Neutrophil (primary cell): ENCODE measurements around the gene GATAD2B.

Source experiments
- H3K27ac ChIP-seq: fragments of 200-600 bp; sonication (generic); 2 replicates; pipeline ENCODE4 v1.5.1; 2016; ENCODE audit warnings: mild to moderate bottlenecking, moderate library complexity
- H3K27me3 ChIP-seq: fragments of 200-600 bp; sonication (generic); 2 replicates; pipeline ENCODE4 v1.6.0; 2016; ENCODE audit warnings: mild to moderate bottlenecking
- H3K36me3 ChIP-seq: fragments of 200-600 bp; sonication (generic); 2 replicates; pipeline ENCODE4 v1.5.1; 2017
- H3K4me1 ChIP-seq, 2 experiments: fragments of 200-600 bp in 1 of 2; sonication (generic) in 1 of 2; 1 replicate in 1 of 2; 2 replicates in 1 of 2; pipeline versions ENCODE4 v1.5.1 to v1.6.1; 2013 to 2016; ENCODE audit warnings: low read depth in 1 of 2, low read length in 1 of 2, mild to moderate bottlenecking in 1 of 2, moderate library complexity in 1 of 2; ENCODE audit not compliant: control insufficient read depth in 1 of 2, insufficient read depth in 1 of 2
- H3K4me3 ChIP-seq, 2 experiments: fragments of 200-600 bp in 1 of 2; sonication (generic) in 1 of 2; 1 replicate in 1 of 2; 2 replicates in 1 of 2; pipeline ENCODE4 v1.5.1; 2013 to 2016; ENCODE audit warnings: low read depth in 1 of 2, low read length in 1 of 2, mild to moderate bottlenecking in 1 of 2, moderate library complexity in 1 of 2
- H3K9me3 ChIP-seq: fragments of 200-600 bp; sonication (generic); 2 replicates; pipeline ENCODE4 v1.5.1; 2016
- CTCF ChIP-seq: fragments of 200-600 bp; sonication (generic); IDR thresholded peaks from 2 replicates; pipeline ENCODE4 v1.5.1; 2016; ENCODE audit warnings: antibody characterized with exemption

GATAD2B gene

DNA sequence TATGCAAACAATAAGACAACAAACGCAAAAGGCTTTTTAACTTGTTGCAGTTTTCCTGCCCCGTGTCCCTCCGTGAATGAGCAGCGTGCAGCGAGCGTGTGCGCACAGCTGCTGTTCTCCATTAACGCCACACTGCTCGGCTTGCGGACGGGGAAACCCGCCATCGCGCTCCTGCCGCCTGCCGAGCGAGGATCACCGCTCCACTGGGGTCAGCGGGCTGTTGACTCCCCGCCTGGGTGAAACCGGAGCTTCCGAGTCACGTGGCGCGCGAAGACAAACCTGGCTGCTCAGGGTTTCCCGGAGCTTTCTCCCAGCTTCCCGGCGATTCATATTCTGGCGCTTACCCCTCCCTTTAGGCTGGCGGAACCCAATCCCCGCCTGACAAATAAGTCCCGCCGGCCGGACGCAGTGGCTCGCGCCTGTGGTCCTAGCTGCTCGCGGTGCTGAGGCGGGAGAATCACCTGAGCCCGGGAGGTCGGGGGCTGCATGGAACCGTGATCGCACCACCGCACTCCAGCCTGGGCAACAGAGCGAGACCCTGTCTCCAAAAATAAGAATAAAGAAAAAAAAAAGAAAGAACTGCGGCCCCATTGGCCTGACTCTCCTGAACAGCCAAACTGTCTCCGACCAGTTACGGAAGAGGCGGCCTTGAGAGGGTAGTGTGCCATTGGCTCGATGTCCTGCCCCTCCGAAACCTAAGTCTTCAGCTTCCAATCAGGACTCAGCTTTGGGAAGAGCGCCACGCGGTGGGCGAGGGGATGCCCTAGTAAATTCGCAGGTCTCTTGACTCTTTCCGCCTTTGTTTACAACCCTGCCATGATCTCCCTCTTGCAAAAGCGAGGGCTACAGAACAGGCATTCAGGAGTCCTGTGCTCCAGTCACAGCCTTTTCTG is 44.6 kb upstream of the GATAD2B start, which contains the start of gene CREB3L4:
CREB3L4 (plus strand) TSS at position 796 of the 893 bp plus-strand sequence. CDS start 624 bp downstream, outside the sequence.
- peak within 1 kb of the TSS; percentile 71 to 77 for H3K4me3 ChIP-seq
- H3K27ac ChIP-seq, result peak within 1 kb of the TSS; percentile 85
- no peaks in the 10 kb centered on the region for H3K27me3 ChIP-seq
- no peaks in the 10 kb centered on the region for H3K36me3 ChIP-seq
- no peaks in the 10 kb centered on the region for H3K9me3 ChIP-seq
- peaks cover 43 to 49% of the 10 kb centered on the region in 2 experiments for H3K4me1 ChIP-seq
- TF ChIP-seq CTCF, result peak; percentile 36

GRCh38 chr1:153963850-153964331 is 41.1 kb upstream of the GATAD2B start:
- Histone ChIP-seq H3K27ac (peak overlapping the region; percentile 93), H3K27me3 (no peaks in the 10 kb centered on the region), H3K36me3 (peaks cover 8% of the 10 kb centered on the region), H3K4me1 (peaks cover 51 to 63% of the 10 kb centered on the region in 2 experiments), H3K4me3 (peak overlapping the region; percentile 89 to 93), H3K9me3 (no peaks in the 10 kb centered on the region)
- no peak for TF ChIP-seq CTCF

DNA sequence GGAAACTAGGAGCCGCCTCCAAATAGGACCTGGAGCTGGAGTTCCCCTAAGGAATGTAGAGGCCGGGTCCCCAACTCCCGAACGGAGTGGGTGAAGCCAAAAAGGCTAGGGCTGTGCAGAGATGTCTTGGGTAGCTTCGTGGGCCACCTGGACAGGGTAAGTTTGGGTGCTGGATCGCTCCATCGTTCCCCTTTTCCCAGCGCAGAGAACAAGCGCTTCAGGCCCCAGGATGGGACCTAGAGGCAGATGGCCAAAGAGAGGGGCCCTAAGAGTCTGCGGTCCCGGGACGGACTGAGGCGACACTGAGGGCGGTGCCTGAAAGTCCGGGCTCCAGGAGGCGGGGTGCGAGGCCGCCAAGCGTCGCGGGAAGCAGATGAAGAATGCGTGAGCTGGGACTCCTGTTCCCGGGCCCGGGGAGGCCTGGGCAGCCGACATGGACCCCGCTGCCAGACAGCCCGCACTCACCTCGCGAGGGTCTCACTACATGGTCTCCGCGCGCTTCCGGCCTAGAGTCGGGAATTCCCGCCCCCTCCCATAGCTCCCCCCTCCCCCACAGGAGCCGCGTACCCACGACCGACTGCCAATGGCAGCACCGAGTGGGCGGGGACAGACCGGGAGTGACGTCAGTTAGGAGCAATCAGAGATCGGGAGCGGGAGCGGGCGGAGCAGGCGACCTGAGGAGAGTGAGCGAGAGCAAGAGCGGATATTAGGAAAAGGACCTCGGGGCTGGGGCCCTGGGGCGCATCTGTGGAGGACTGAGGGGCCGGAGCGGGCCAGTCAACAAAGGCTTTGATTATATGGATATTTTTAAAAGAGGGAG is 40.5 kb upstream of the GATAD2B start, which contains the start of gene SLC39A1:
SLC39A1 (minus strand) TSS at position 508 of the 820 bp plus-strand sequence. CDS start 822 bp downstream, outside the sequence.
- no peaks in the 10 kb centered on the region for H3K9me3 ChIP-seq
- H3K4me1 ChIP-seq, result peaks cover 47 to 62% of the 10 kb centered on the region in 2 experiments
- TF ChIP-seq CTCF, result no peak
- H3K27me3 ChIP-seq, result no peaks in the 10 kb centered on the region
- peak within 1 kb of the TSS; percentile 89 to 93 for H3K4me3 ChIP-seq
- peak within 1 kb of the TSS; percentile 93 for H3K27ac ChIP-seq
- H3K36me3 ChIP-seq, result peaks cover 8% of the 10 kb centered on the region

DNA sequence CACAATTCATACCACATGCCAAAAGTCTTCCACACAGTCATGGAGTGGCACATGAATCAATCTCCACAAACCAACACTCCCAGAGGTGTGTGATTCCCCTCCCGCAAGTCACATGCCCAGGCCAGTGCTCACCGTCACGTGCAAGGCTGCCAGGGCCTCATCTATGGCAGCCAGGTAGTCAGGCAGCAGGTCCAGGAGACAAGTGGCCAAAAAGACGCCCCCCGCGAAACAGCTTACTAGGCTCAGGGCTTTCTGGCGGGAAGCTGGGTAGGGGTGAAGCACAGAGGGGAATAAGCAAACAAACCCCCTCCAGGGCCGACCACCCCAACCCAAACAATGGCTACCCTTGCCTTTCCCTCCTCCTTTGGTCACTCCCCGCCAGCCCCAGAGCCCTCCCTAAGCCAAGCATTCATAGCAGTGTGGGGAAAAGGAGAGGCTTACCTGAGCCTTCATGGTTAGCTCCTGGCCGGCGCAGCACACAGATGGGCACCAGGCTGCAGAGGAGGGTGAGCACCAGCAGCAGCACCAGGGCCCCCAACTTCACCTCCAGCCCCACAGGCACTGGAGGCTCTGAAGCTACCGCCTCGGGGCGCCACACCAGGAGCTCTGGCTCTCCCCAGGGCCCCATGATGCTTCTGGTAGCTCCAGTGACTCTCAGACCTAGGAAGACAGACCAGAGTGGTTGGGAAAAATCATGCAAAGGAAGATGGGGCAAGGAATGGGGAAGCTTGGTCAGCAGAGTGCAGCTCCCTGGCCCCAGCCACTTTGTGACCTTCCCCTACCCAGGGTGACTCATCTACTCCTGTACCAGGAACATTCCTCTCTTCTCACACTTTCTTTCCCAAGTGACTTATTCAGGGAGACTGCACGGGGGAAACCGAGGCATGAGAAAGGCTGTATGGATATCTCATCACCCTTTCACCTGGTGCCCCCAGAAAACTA is 39.6 kb upstream of the GATAD2B start:
- no peaks in the 10 kb centered on the region for H3K9me3 ChIP-seq
- H3K4me3 ChIP-seq, result peak overlapping the region; percentile 89 to 93
- peak overlapping the region; percentile 93 for H3K27ac ChIP-seq
- peaks cover 48 to 60% of the 10 kb centered on the region in 2 experiments for H3K4me1 ChIP-seq
- H3K36me3 ChIP-seq, result peaks cover 8% of the 10 kb centered on the region
- no peaks in the 10 kb centered on the region for H3K27me3 ChIP-seq
- TF ChIP-seq CTCF, result no peak
